SKM-1 (cell line): ENCODE results near the gene EFHC1.

Source experiments
- DNase-seq: peaks from one replicate; lab custom pipeline; 2025; ENCODE audit not compliant: unreplicated experiment; lab: John Stamatoyannopoulos, UW

Gene EFHC1

GRCh38 chr6:52516269-52516668 lies 96.1 kb downstream of the EFHC1 start:
- no peak for DNase-seq

DNA sequence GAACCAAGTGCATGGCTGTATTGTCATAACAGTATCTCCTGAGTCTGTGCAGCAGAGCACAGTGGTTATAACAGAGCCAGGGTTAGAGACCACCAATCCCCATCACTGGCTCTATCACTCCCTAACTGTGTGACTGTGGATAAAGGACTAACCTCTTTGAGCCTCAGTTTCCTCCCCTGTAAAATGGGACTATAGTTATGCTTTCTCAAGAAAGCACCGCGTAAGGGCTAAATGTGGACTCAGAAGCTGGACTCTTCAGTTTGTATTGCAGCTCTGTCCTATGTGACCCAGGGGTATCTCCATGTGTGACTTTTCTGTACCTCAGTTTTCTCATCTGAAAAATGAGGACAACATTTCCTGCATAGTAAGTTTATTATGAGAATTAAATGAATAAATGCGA lies 96.8 kb downstream of the EFHC1 start:
- DNase-seq = no peak

GRCh38 chr6:52517502-52518278 lies 97.5 kb downstream of the EFHC1 start:
- DNase-seq = no peak

GRCh38 chr6:52518279-52518945 lies 98.3 kb downstream of the EFHC1 start:
- no peak for DNase-seq

- DNase-seq = no peak
Measured at GRCh38 chr6:52519618-52520017, 99.5 kb downstream of the EFHC1 start.

GRCh38 chr6:52522151-52522626 lies 102.0 kb downstream of the EFHC1 start:
- DNase-seq = no peak

DNA sequence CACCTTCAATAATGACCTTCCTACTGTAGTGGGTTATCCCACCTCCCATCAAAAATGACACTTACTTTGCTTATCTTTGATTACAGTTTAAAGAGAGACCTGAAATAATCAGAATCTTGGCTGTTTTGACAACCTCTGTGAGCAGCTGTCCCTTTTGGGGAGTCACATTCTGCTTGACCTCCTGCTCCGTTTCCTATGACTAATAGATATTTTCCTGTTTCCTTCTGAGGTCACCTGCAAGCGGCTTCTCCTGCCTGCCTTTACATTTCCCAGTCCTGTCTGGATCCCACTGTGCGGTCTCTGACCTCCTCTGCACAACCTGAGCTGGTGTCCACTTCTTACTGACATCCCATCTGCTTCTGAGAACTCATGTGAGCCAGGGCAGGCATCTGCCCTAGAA lies 102.5 kb downstream of the EFHC1 start:
- DNase-seq = no peak

DNA sequence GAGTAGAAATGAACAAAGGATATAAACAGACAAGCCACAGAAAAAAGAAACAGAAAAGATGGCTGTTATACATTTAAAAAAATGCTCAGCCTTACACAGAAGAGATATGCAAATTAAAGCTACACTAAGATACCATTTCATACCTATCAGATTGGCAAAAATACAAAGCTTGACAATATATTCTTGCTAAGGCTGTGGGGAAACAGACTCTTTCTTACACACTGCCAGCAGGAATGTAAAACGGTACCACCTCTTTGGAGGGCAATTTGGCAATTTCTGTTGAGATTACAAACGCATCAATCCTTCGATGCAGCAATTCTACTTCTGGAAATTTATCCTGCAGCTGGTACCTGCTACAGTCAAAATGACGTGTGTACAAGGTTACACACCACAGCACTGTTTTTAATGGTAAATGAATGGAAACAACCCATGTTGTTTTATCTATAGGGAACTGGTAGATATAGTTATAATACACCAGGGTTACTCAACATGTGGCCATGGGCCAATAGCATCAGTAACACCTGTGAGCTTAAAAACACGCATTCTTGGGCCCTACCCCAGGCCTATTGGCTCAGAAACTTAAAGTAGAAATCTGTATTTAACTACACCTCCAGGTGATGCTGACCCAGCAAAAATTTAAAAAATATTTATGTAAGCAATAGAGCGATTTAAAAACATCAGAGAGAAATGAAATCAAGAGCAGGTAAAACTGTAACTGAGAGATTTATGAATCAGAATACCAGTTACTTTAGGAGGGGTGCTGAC lies 103.4 kb downstream of the EFHC1 start:
- DNase-seq = no peak

DNA sequence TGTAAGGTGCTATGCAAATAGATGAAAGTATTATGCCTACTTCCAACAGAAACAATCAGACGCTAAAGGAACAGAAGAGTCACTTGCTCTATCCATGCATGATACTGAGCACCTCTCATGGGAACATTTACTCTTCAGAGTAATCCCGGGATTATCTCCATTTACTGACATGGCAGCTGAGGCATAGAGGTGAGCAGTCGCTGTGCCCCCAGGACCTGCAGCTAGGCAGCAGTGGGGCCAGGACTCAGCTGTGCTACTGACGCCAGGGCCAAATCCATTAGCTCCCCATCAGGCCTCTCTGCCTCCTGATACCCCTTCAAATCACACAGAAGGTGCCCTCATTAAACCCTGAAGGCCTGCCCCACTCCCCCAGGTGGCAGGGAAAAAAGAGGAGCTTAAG lies 104.8 kb downstream of the EFHC1 start:
- no peak for DNase-seq

DNA sequence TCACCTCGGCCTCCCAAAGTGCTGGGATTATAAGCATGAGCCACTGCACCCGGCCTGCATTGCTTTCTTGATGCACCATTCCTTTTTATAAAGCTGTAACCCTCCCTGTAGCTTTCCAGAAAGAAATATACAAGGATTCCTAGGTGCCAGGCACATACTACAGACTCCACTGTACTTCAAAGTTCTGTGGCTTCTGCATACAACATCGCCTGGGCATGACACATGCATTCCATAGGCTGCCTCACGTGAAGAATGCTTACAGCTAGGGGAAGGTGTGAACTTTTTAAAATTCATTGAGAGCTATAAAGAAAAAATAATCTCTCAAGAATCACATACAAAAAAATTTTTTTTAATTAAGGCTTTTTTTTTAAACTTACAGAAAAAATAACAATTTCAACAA lies 106.5 kb downstream of the EFHC1 start:
- DNase-seq = no peak

GRCh38 chr6:52527436-52527835 lies 107.3 kb downstream of the EFHC1 start:
- DNase-seq = no peak

- no peak for DNase-seq
Measured at GRCh38 chr6:52529311-52529710, 109.2 kb downstream of the EFHC1 start.

DNA sequence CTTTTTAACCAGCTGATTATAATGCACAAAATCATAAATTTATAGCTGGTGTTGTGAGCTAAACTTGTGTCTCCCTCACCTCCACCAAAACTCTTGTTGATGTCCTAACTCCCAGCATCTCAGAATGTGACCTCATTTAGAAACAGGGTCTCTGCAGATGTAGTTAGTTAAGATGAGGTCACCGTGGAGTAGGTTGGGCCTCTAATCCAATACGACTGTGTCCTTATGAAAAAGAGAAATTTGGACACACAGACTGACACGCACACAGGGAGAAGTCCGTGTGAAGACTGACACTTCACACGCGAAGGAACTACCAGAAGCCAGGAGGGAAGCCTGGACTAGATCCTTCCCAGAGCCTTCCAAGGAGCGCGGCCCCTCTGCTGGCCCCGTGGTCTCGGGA lies 110.2 kb downstream of the EFHC1 start:
- DNase-seq = no peak

- no peak for DNase-seq
Measured at GRCh38 chr6:52531396-52531795, 111.3 kb downstream of the EFHC1 start.

- DNase-seq = no peak
Measured at GRCh38 chr6:52531834-52532233, 111.7 kb downstream of the EFHC1 start.

DNA sequence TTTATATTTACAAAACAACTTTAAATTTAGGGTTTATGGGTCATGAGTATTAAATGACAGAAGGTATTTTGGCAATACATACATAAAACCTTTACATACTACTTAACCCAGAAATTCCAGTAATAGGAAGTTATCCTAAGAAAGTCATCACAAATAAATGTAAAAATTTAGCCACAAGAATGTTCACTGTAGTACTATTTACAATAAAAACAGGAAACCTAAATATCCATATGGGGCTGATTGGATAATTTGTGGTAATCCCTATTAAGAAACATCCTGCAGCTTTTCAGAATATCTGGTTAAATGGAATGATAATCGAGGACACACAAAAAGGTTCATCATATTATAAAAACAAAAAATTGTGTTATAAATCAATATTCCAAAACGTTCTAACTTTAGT lies 112.3 kb downstream of the EFHC1 start:
- DNase-seq = no peak

GRCh38 chr6:52533491-52533890 lies 113.3 kb downstream of the EFHC1 start:
- no peak for DNase-seq

GRCh38 chr6:52534363-52534762 lies 114.2 kb downstream of the EFHC1 start:
- DNase-seq = no peak

DNA sequence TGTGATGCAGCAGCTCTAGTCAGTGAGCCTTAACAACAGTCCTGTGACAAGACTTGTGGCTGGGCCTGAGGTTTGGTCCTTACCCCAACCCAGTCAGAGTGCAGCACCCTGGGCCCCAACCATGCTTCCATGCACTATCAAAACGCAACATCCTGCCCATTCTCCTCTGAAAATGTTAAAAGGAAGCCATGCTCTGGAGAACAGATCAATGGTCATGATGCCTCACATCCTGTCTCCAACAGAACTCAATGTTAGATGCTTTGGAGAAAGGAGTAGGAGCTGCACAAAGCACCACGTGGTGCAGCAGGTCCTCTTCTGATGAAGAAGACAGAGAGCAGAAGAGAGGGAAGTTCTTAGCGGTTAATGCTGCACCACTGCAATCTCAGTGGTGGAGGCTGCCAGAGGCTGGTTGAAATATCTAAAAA lies 114.8 kb downstream of the EFHC1 start:
- no peak for DNase-seq

DNA sequence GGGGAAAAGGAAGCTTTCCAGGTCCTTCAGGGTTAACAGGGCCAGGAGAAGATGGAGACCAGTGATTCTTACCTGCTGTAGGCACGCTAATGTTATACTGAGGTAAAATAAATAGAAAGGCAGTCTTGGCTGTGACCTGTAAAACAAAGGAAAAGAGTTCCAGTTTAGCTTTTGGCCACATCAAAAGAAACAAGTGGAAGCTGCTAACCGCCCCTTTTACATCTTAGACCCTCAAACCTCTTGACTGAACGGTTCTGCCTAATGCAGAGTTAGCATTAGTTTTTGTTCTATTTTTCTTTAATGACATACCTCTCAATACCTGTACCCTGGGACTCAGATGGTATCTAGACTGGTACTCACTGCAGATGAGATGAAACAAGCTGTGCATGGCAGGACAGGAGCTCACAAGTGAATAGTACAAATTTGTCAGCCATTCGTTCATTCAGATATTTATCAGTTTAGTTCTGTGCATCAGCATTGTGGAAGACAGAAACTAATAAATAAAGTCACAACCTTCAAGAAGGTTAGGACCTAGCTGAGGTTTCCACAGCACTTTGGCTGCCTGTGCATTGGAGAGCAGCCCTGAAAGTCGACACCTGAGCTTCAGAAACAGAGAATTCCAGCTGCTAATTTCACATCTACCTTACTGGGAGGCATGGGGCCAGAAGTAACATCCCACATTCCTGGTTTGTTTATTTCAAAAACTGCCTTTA lies 115.7 kb downstream of the EFHC1 start:
- no peak for DNase-seq

DNA sequence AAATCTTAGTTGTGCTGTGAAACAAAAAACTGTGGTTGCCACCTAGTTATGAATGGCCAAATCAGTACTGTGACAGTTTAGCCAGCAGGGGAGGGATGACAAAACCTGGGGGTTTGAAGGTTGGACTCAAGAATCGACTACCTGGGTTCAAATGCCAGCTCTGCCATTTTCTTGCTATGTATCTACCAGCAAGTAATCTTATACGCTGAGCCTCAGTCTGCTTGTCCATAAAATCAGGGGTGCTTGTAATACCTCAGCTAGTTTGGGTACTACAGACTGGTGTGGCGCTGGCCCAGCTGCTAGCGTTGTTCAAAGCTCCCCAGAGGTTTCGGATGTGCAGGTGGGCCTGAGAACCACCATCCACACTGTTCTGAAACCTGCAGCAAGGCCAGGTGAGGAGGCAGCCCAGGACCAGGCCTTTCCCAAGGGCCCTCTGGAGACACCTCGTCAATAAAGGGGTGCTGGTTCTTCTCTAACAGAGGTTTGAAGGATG lies 116.3 kb downstream of the EFHC1 start:
- DNase-seq = no peak
